SK-N-SH treated with all-trans-retinoic acid at 6 μM for 48 hours (cell line): ENCODE results near the gene PHF19.

Experiments
- ATAC-seq: fragments of 200-7000 bp; cut with Tn5 transposase; 3 replicates; pipeline ENCODE4 v1.9.1; 2020; ENCODE audit warnings: mild to moderate bottlenecking, moderate library complexity
- ARNTL ChIP-seq: fragments of 450-650 bp; formaldehyde crosslinking; IDR thresholded peaks from 2 replicates; pipeline ENCODE4 v1.5.0; 2020; ENCODE audit warnings: low read depth, mild to moderate bottlenecking, moderate library complexity, borderline replicate concordance
- BACH2 ChIP-seq: fragments of 250-450 bp; sonication (Bioruptor Pico); IDR thresholded peaks from 2 replicates; pipeline ENCODE4 v1.9.0; 2021; ENCODE audit warnings: mild to moderate bottlenecking, borderline replicate concordance
- CSDC2 ChIP-seq: fragments of 250-450 bp; sonication (Bioruptor Pico); IDR thresholded peaks from 2 replicates; pipeline ENCODE4 v1.5.0; 2020; ENCODE audit warnings: mild to moderate bottlenecking, moderate library complexity
- CSRNP3 ChIP-seq: fragments of 250-450 bp; sonication (Bioruptor Pico); IDR thresholded peaks from 2 replicates; pipeline ENCODE4 v1.5.1; 2021; ENCODE audit warnings: mild to moderate bottlenecking, moderate library complexity
- ESRRG ChIP-seq: fragments of 250-450 bp; sonication (Bioruptor Pico); IDR thresholded peaks from 2 replicates; pipeline ENCODE4 v1.6.1; 2021; ENCODE audit warnings: mild to moderate bottlenecking
- GLIS3 ChIP-seq: fragments of 250-450 bp; sonication (Bioruptor Pico); IDR thresholded peaks from 2 replicates; pipeline ENCODE4 v1.5.0; 2020; ENCODE audit warnings: mild to moderate bottlenecking, moderate library complexity
- ISL1 ChIP-seq: fragments of 250-450 bp; sonication (Bioruptor Pico); IDR thresholded peaks from 2 replicates; pipeline ENCODE4 v2.1.2; 2022; ENCODE audit warnings: mild to moderate bottlenecking, moderate library complexity
- OSR1 ChIP-seq: fragments of 250-450 bp; sonication (Bioruptor Pico); IDR thresholded peaks from 2 replicates; pipeline ENCODE4 v1.8.0; 2022; ENCODE audit warnings: moderate library complexity, mild to moderate bottlenecking, inconsistent platforms
- PATZ1 ChIP-seq: fragments of 250-450 bp; sonication (Bioruptor Pico); IDR thresholded peaks from 2 replicates; pipeline ENCODE4 v1.8.0; 2020; ENCODE audit warnings: mild to moderate bottlenecking, moderate library complexity, borderline replicate concordance
- POU6F1 ChIP-seq: fragments of 250-450 bp; sonication (Bioruptor Pico); IDR thresholded peaks from 2 replicates; pipeline ENCODE4 v1.8.0; 2021; ENCODE audit warnings: low read depth, mild to moderate bottlenecking, moderate library complexity, borderline replicate concordance
- RARB ChIP-seq: fragments of 250-450 bp; sonication (Bioruptor Pico); IDR thresholded peaks from 2 replicates; pipeline ENCODE4 v1.8.0; 2021; ENCODE audit warnings: mild to moderate bottlenecking, moderate library complexity
- SNAI2 ChIP-seq: fragments of 250-450 bp; sonication (Bioruptor Pico); IDR thresholded peaks from 2 replicates; pipeline ENCODE4 v1.5.0; 2020; ENCODE audit warnings: mild to moderate bottlenecking, moderate library complexity
- TCF4 ChIP-seq: fragments of 250-450 bp; sonication (Bioruptor Pico); IDR thresholded peaks from 2 replicates; pipeline ENCODE4 v1.8.0; 2021; ENCODE audit warnings: mild to moderate bottlenecking, moderate library complexity, borderline replicate concordance
- TOX ChIP-seq: fragments of 250-450 bp; sonication (Bioruptor Pico); IDR thresholded peaks from 2 replicates; pipeline ENCODE4 v1.8.0; 2021; ENCODE audit warnings: mild to moderate bottlenecking, moderate library complexity, borderline replicate concordance
- TSHZ2 ChIP-seq: fragments of 250-450 bp; sonication (Bioruptor Pico); IDR thresholded peaks from 2 replicates; pipeline ENCODE4 v1.5.0; 2020; ENCODE audit warnings: mild to moderate bottlenecking, moderate library complexity
- ZC3H10 ChIP-seq: fragments of 250-450 bp; sonication (Bioruptor Pico); IDR thresholded peaks from 2 replicates; pipeline ENCODE4 v1.5.1; 2021; ENCODE audit warnings: mild to moderate bottlenecking, moderate library complexity
- ZFP30 ChIP-seq: fragments of 450-650 bp; formaldehyde crosslinking; IDR thresholded peaks from 2 replicates; pipeline ENCODE4 v1.5.0; 2022; ENCODE audit warnings: mild to moderate bottlenecking, moderate library complexity
- ZNF565 ChIP-seq: fragments of 450-650 bp; formaldehyde crosslinking; conservative IDR thresholded peaks from 2 replicates; pipeline ENCODE4 v1.5.0; 2020; ENCODE audit warnings: low read depth, mild to moderate bottlenecking, moderate library complexity
- ZNF70 ChIP-seq: fragments of 450-650 bp; formaldehyde crosslinking; IDR thresholded peaks from 2 replicates; pipeline ENCODE4 v1.5.0; 2020; ENCODE audit warnings: mild to moderate bottlenecking, moderate library complexity
- ZNF8 ChIP-seq: fragments of 450-650 bp; formaldehyde crosslinking; IDR thresholded peaks from 2 replicates; pipeline ENCODE4 v1.5.0; 2020; ENCODE audit warnings: mild to moderate bottlenecking, moderate library complexity

Gene PHF19

DNA sequence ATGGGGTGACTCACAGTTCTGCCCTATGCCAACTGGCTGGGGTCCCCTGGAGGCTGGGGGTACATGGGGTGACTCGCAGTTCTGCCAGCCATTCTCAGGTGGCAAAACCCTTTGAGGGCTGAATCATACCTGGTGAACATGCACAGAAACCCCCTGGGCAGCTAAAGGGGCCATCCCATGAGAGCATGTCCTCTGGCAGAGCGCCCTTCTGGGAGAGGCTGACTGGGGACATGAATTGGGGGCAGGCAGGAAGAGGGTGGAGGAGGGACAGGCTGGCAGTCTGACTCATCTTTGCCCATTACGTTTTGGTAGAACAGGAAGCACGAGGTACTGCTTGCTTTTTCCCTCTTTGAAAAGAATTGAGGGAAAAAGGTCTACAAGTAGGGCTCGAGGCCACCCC, 32.9 kb upstream of the PHF19 start (continued):
- TF ChIP-seq TCF4 (CRISPR knock-in tag) (no peak), ZFP30 (CRISPR knock-in tag) (no peak), TSHZ2 (no peak), ESRRG (CRISPR knock-in tag) (no peak), RARB (CRISPR knock-in tag) (no peak)

- TF ChIP-seq ZC3H10 (CRISPR knock-in tag) (no peak), ARNTL (no peak), BACH2 (CRISPR knock-in tag) (no peak), CSDC2 (no peak), GLIS3 (CRISPR knock-in tag) (no peak), PATZ1 (CRISPR knock-in tag) (no peak), ZNF565 (CRISPR knock-in tag) (no peak), ZFP30 (CRISPR knock-in tag) (no peak), ISL1 (no peak), ZNF8 (CRISPR knock-in tag) (no peak), RARB (CRISPR knock-in tag) (no peak)
- no peak for ATAC-seq
These were observed 28.6 kb upstream of the PHF19 start for GRCh38 chr9:120905315-120906164.

DNA sequence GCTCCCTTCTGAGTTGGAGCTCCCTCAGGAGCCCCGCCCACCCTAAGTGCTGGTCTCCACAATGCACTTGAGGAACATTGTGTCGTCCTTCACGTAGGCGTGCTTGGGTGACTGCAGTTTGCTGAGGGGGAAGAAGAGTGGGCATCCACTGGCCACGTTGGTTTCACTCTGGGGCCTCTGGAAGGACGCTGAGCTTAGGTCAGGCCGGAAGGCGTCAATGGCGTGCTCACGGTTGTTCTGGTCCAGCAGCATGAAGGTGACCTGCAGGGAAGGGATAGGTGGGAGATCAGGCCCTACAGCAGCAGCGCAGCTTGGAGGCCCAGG, 28.0 kb upstream of the PHF19 start:
- ATAC-seq, result no peak
- no peak for TF ChIP-seq ISL1
- TF ChIP-seq ARNTL, result no peak
- TF ChIP-seq BACH2 (CRISPR knock-in tag), result no peak
- TF ChIP-seq CSRNP3 (CRISPR knock-in tag), result no peak
- TF ChIP-seq ZNF70 (CRISPR knock-in tag), result no peak
- no peak for TF ChIP-seq TSHZ2
- no peak for TF ChIP-seq SNAI2 (CRISPR knock-in tag)
- TF ChIP-seq GLIS3 (CRISPR knock-in tag), result no peak
- no peak for TF ChIP-seq TOX (CRISPR knock-in tag)
- no peak for TF ChIP-seq TCF4 (CRISPR knock-in tag)
- TF ChIP-seq OSR1 (CRISPR knock-in tag), result no peak
- TF ChIP-seq POU6F1 (CRISPR knock-in tag), result no peak
- TF ChIP-seq, all 23 proteins: peak for 0
